ENCODE measurements around the gene PRKAR2B. TPM values are rescaled to one million over a fixed set of nuclear protein-coding genes. Genes with fewer than 3 reads are reported as not detected.

The PRKAR2B gene
- total RNA-seq, 1 experiment from 2014 or later = 0.06 TPM

Other genes with a start within 250 kb of the PRKAR2B start
- gene PIK3CG, start 179.4 kb upstream of the PRKAR2B start, total RNA-seq (2014; rRNA removed) = not detected in 2 replicates
- 39.4 and 52.0 TPM in 2 replicates for gene HBP1, start 124.3 kb downstream of the PRKAR2B start, total RNA-seq (2014; rRNA removed)